Prostate gland (tissue), 2 donors: Measurements from ENCODE around the gene CYS1. TPM values are rescaled to one million over a fixed set of nuclear protein-coding genes. Genes with fewer than 3 reads are reported as not detected.

Experiments used
- small RNA-seq, 2 donors: library from RNA; depleted of rRNA; stranded (forward); fragments of <200 nt; gene quantifications; one replicate each; pipeline ENCODE3, GENCODE V24; 2016
- total RNA-seq, 2 donors: library from RNA; depleted of rRNA; stranded (reverse); fragments of >200 nt; gene quantifications; one replicate each; pipeline ENCODE4 v1.1.0, GENCODE V29; 2016

Gene CYS1
- total RNA-seq, 2 donors from 2014 or later, result 1.5 to 5.2 TPM

Small RNA genes lying within 50 kb of the gene (small RNA-seq; reads per million reads assigned to genes)
- 0 reads per million in 2 donors for gene RF00568

Other genes starting within 250 kb of the CYS1 start
- gene TAF1B, start 236.9 kb downstream of the CYS1 start, total RNA-seq, result 10 to 100 TPM; 14.8 to 16.0 TPM
- gene GRHL1, start 128.7 kb downstream of the CYS1 start, total RNA-seq, result 10 to 100 TPM; 25.7 to 31.8 TPM
- 10 to 100 TPM in 1 of 2 donors, 1 to 10 TPM in 1; 4.3 to 37.9 TPM for gene KLF11, start 36.9 kb downstream of the CYS1 start, total RNA-seq
- 1 to 10 TPM; 1.9 to 6.1 TPM for gene RRM2, start 42.3 kb upstream of the CYS1 start, total RNA-seq
- 100 to 1,000 TPM in 1 of 2 donors, 10 to 100 TPM in 1; 22.5 to 203 TPM for gene HPCAL1, start 222.5 kb upstream of the CYS1 start, total RNA-seq